ENCODE results near the gene CUL2.

DNA sequence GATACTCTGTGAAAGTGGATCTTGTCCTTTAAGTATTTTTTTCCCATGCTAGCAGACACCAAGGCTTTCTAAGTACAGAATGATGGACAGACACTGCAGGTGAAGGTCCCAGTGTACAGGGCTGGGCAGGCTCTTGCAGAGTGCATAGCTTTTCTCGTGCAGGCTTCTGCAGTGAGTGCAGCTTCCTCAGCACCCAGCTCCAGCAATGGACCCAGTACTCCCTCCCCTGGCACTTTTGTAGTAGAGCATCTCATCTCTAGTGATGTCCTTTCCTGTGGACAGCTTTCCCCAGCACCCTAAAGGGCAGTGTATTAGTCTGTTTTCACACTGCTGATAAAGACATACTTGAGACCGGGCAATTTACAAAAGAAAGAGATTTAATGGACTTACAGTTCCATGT, 104.3 kb downstream of the CUL2 start:
- TF ChIP-seq, protein P1, sequence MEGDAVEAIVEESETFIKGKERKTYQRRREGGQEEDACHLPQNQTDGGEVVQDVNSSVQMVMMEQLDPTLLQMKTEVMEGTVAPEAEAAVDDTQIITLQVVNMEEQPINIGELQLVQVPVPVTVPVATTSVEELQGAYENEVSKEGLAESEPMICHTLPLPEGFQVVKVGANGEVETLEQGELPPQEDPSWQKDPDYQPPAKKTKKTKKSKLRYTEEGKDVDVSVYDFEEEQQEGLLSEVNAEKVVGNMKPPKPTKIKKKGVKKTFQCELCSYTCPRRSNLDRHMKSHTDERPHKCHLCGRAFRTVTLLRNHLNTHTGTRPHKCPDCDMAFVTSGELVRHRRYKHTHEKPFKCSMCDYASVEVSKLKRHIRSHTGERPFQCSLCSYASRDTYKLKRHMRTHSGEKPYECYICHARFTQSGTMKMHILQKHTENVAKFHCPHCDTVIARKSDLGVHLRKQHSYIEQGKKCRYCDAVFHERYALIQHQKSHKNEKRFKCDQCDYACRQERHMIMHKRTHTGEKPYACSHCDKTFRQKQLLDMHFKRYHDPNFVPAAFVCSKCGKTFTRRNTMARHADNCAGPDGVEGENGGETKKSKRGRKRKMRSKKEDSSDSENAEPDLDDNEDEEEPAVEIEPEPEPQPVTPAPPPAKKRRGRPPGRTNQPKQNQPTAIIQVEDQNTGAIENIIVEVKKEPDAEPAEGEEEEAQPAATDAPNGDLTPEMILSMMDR (IDR thresholded peaks at IDR 0.05 in 2 of 3, conservative IDR thresholded peaks at IDR 0.05 in 1 of 3; ENCODE audit: control insufficient read depth in 2 of 3, extremely low read depth in 1 of 3, insufficient read depth in 1 of 3, low read depth in 3 of 3, low read length in 3 of 3) = 0 out of 6 replicates have a peak, but pooled peaks of 1 of the 3 experiments have one; percentile 5
- TF ChIP-seq POLR2A (IDR thresholded peaks at IDR 0.05; ENCODE audit: low read depth, low read length) (no peak), JUND (IDR thresholded peaks at IDR 0.05; ENCODE audit: low read depth, low read length) (no peak), JUNB (IDR thresholded peaks at IDR 0.05) (no peak), NFIC (IDR thresholded peaks at IDR 0.05; ENCODE audit: low read depth, low read length) (no peak), CHD2 (IDR thresholded peaks at IDR 0.05; ENCODE audit: borderline replicate concordance, low read depth, low read length) (no peak), RAD21 (IDR thresholded peaks at IDR 0.05; ENCODE audit: insufficient read depth, low read depth, low read length) (no peak), ZNF207 (IDR thresholded peaks at IDR 0.05; ENCODE audit: borderline replicate concordance) (no peak)

Data from GM12878 (cell line).